Type B pancreatic cell (in vitro differentiated cells): ENCODE measurements around the gene FRG1. TPM values are rescaled to one million over a fixed set of nuclear protein-coding genes. Genes with fewer than 3 reads are reported as not detected.
"Not testable (repeated sequence)": the region's sequence is repeated elsewhere in the genome, so short reads cannot be mapped to it uniquely, and the experiment has no call there.

Source experiments
- DNase-seq: peaks from one replicate; pipeline ENCODE4 v3.0.0; 2021; ENCODE audit warnings: mixed read lengths; ENCODE audit not compliant: unreplicated experiment; ENCODE audit errors: extremely low spot score
- H3K27ac Mint-ChIP-seq: 2 replicates; pipeline ENCODE4 v1.8.0; 2021; ENCODE audit warnings: mild to moderate bottlenecking, mixed read lengths
- H3K27me3 Mint-ChIP-seq: 2 replicates; pipeline ENCODE4 v1.8.0; 2021; ENCODE audit warnings: mixed read lengths
- H3K36me3 Mint-ChIP-seq: 2 replicates; pipeline ENCODE4 v1.8.0; 2021; ENCODE audit warnings: mixed read lengths
- H3K4me1 Mint-ChIP-seq: one replicate; pipeline ENCODE4 v1.8.0; 2021; ENCODE audit warnings: mixed read lengths; ENCODE audit not compliant: unreplicated experiment
- H3K4me3 Mint-ChIP-seq: 2 replicates; pipeline ENCODE4 v1.8.0; 2021; ENCODE audit warnings: mild to moderate bottlenecking, mixed read lengths
- H3K9me3 Mint-ChIP-seq: 2 replicates; pipeline ENCODE4 v1.8.0; 2021; ENCODE audit warnings: mixed read lengths
- CTCF ChIP-seq: fragments of 200-600 bp; sonication (generic); conservative IDR thresholded peaks from 2 replicates; pipeline ENCODE4 v1.5.0; 2021; ENCODE audit warnings: antibody characterized with exemption, mild to moderate bottlenecking
- total RNA-seq: library from RNA; stranded (reverse); gene quantifications from 2 replicates; pipeline ENCODE4 v1.2.1, GENCODE V29; 2021; ENCODE audit warnings: low replicate concordance

The FRG1 gene
- total RNA-seq, 1 donor from 2014 or later, result 42.3 TPM

GRCh38 chr4:189973646-189974045 is 33.0 kb downstream of the FRG1 start:
- no peaks in the 10 kb centered on the region for H3K36me3 Mint-ChIP-seq
- no peaks in the 10 kb centered on the region for H3K27me3 Mint-ChIP-seq
- H3K27ac Mint-ChIP-seq, result no peak overlapping the region
- no peaks in the 10 kb centered on the region for H3K9me3 Mint-ChIP-seq
- no peak for TF ChIP-seq CTCF
- H3K4me3 Mint-ChIP-seq, result no peak overlapping the region
- H3K4me1 Mint-ChIP-seq, result no peaks in the 10 kb centered on the region
- no peak for DNase-seq

GRCh38 chr4:189974056-189974455 is 33.4 kb downstream of the FRG1 start:
- no peaks in the 10 kb centered on the region for H3K9me3 Mint-ChIP-seq
- H3K4me3 Mint-ChIP-seq, result no peak overlapping the region

GRCh38 chr4:189979196-189980047 is 38.8 kb downstream of the FRG1 start:
- Mint-ChIP-seq H3K4me1 (no peaks in the 10 kb centered on the region), H3K27ac (no peak overlapping the region), H3K4me3 (no peak overlapping the region), H3K36me3 (no peaks in the 10 kb centered on the region), H3K9me3 (no peaks in the 10 kb centered on the region), H3K27me3 (no peaks in the 10 kb centered on the region)
- no peak for TF ChIP-seq CTCF
- DNase-seq, result no peak

More at GRCh38 chr4:189974056-189974455, 33.4 kb downstream of the FRG1 start:
- Mint-ChIP-seq H3K27ac (no peak overlapping the region), H3K4me1 (no peaks in the 10 kb centered on the region), H3K36me3 (no peaks in the 10 kb centered on the region), H3K27me3 (no peaks in the 10 kb centered on the region)
- DNase-seq, result no peak
- peak; percentile 42 for TF ChIP-seq CTCF

- H3K9me3 Mint-ChIP-seq, H3K4me3 Mint-ChIP-seq, DNase-seq, H3K27me3 Mint-ChIP-seq, H3K27ac Mint-ChIP-seq, H3K4me1 Mint-ChIP-seq, H3K36me3 Mint-ChIP-seq: not testable (repeated sequence)
Measured at GRCh38 chr4:189980292-189980691, 39.6 kb downstream of the FRG1 start.

GRCh38 chr4:189981970-189982369 is 41.3 kb downstream of the FRG1 start:
- no peaks in the 10 kb centered on the region for H3K4me1 Mint-ChIP-seq
- peaks cover 13% of the 10 kb centered on the region for H3K9me3 Mint-ChIP-seq
- no peak for TF ChIP-seq CTCF
- H3K4me3 Mint-ChIP-seq, result no peak overlapping the region
- H3K27ac Mint-ChIP-seq, result no peak overlapping the region
- H3K27me3 Mint-ChIP-seq, result no peaks in the 10 kb centered on the region
- DNase-seq, result no peak
- no peaks in the 10 kb centered on the region for H3K36me3 Mint-ChIP-seq

GRCh38 chr4:189983916-189984526 is 43.3 kb downstream of the FRG1 start:
- H3K9me3 Mint-ChIP-seq, result peaks cover 13% of the 10 kb centered on the region

GRCh38 chr4:189984661-189985060 is 44.0 kb downstream of the FRG1 start:
- DNase-seq, H3K36me3 Mint-ChIP-seq, H3K4me1 Mint-ChIP-seq, H3K27me3 Mint-ChIP-seq, H3K27ac Mint-ChIP-seq, H3K4me3 Mint-ChIP-seq: not testable (repeated sequence)
- H3K9me3 Mint-ChIP-seq, result peaks cover 13% of the 10 kb centered on the region

More at GRCh38 chr4:189983916-189984526, 43.3 kb downstream of the FRG1 start:
- H3K27me3 Mint-ChIP-seq, DNase-seq, H3K4me1 Mint-ChIP-seq, H3K36me3 Mint-ChIP-seq, H3K27ac Mint-ChIP-seq, H3K4me3 Mint-ChIP-seq: not testable (repeated sequence)

- DNase-seq, H3K27me3 Mint-ChIP-seq, H3K4me1 Mint-ChIP-seq, H3K36me3 Mint-ChIP-seq, H3K27ac Mint-ChIP-seq, H3K4me3 Mint-ChIP-seq: not testable (repeated sequence)
- peaks cover 13% of the 10 kb centered on the region for H3K9me3 Mint-ChIP-seq
Measured at GRCh38 chr4:189985651-189986243, 45.1 kb downstream of the FRG1 start.
